ENCODE data around the gene TEX44.

TEX44 gene

GRCh38 chr2:231622963-231623362 is 30.3 kb downstream of the TEX44 start:
- Mint-ChIP-seq H3K27me3 (no peaks in the 10 kb centered on the region), H3K36me3 (no peaks in the 10 kb centered on the region), H3K4me1 (peaks cover 2% of the 10 kb centered on the region), H3K27ac (peak overlapping the region; percentile 50), H3K4me3 (no peak overlapping the region), H3K9me3 (no peaks in the 10 kb centered on the region)
- DNase-seq (ENCODE audit: low spot score in 2 of 2) (no peak), ATAC-seq (ENCODE audit: low read depth) (no peak)

GRCh38 chr2:231626449-231626848 is 33.8 kb downstream of the TEX44 start:
- Mint-ChIP-seq H3K4me1 (peaks cover 2% of the 10 kb centered on the region), H3K4me3 (no peak overlapping the region), H3K27ac (no peak overlapping the region), H3K27me3 (no peaks in the 10 kb centered on the region), H3K9me3 (no peaks in the 10 kb centered on the region), H3K36me3 (no peaks in the 10 kb centered on the region)
- no peak for ATAC-seq (ENCODE audit: low read depth)
- DNase-seq (ENCODE audit: low spot score in 2 of 2), result no peak

- no peaks in the 10 kb centered on the region for H3K36me3 Mint-ChIP-seq
- no peaks in the 10 kb centered on the region for H3K9me3 Mint-ChIP-seq
- no peak for ATAC-seq (ENCODE audit: low read depth)
- H3K27ac Mint-ChIP-seq, result no peak overlapping the region
- peaks cover 2% of the 10 kb centered on the region for H3K4me1 Mint-ChIP-seq
- H3K4me3 Mint-ChIP-seq, result no peak overlapping the region
- no peaks in the 10 kb centered on the region for H3K27me3 Mint-ChIP-seq
- no peak for DNase-seq (ENCODE audit: low spot score in 2 of 2)
Measured at GRCh38 chr2:231627384-231628120, 34.9 kb downstream of the TEX44 start.

- Mint-ChIP-seq H3K9me3 (no peaks in the 10 kb centered on the region), H3K4me1 (peaks cover 3% of the 10 kb centered on the region), H3K36me3 (no peaks in the 10 kb centered on the region), H3K27ac (no peak overlapping the region), H3K4me3 (no peak overlapping the region), H3K27me3 (no peaks in the 10 kb centered on the region)
- no peak for DNase-seq (ENCODE audit: low spot score in 2 of 2)
- ATAC-seq (ENCODE audit: low read depth), result no peak
Measured at GRCh38 chr2:231632559-231633142, 40.0 kb downstream of the TEX44 start.

- peak overlapping the region; percentile 2 for H3K27ac Mint-ChIP-seq
- no peak overlapping the region for H3K4me3 Mint-ChIP-seq
- ATAC-seq (ENCODE audit: low read depth) (no peak), DNase-seq (ENCODE audit: low spot score in 2 of 2) (no peak)
- H3K9me3 Mint-ChIP-seq, result no peaks in the 10 kb centered on the region
- no peaks in the 10 kb centered on the region for H3K36me3 Mint-ChIP-seq
- H3K4me1 Mint-ChIP-seq, result peaks cover 3% of the 10 kb centered on the region
- H3K27me3 Mint-ChIP-seq, result no peaks in the 10 kb centered on the region
Measured at GRCh38 chr2:231633241-231633976, 40.7 kb downstream of the TEX44 start.

DNA sequence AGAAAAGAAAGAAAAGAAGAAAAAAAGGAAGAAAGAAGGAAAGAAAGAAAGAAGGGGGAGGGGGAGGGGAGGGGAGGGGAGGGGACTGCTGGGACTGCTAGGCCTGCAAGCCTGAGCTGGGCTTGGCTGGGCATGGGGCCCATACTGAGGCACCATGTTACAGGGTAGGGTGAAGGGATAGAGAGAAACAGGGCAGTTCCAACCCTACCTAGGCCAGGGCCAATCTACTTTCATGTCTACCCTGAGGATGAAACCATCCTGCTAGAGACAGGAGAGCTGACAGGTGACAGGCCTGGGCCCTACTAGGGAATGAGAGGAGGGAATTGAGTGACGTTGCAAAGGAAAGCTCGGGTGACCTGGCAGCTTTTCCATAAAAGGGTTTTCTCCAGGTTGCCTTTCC is 41.7 kb downstream of the TEX44 start:
- Mint-ChIP-seq H3K4me1 (peaks cover 3% of the 10 kb centered on the region), H3K27me3 (no peaks in the 10 kb centered on the region), H3K9me3 (no peaks in the 10 kb centered on the region), H3K36me3 (no peaks in the 10 kb centered on the region), H3K4me3 (no peak overlapping the region), H3K27ac (no peak overlapping the region)
- DNase-seq (ENCODE audit: low spot score in 2 of 2) (no peak), ATAC-seq (ENCODE audit: low read depth) (no peak)

- no peak overlapping the region for H3K27ac Mint-ChIP-seq
- H3K9me3 Mint-ChIP-seq, result no peaks in the 10 kb centered on the region
- no peak for DNase-seq (ENCODE audit: low spot score in 2 of 2)
- no peaks in the 10 kb centered on the region for H3K27me3 Mint-ChIP-seq
- peaks cover 3% of the 10 kb centered on the region for H3K4me1 Mint-ChIP-seq
- no peaks in the 10 kb centered on the region for H3K36me3 Mint-ChIP-seq
- no peak for ATAC-seq (ENCODE audit: low read depth)
- no peak overlapping the region for H3K4me3 Mint-ChIP-seq
Measured at GRCh38 chr2:231634951-231635875, 42.5 kb downstream of the TEX44 start.

DNA sequence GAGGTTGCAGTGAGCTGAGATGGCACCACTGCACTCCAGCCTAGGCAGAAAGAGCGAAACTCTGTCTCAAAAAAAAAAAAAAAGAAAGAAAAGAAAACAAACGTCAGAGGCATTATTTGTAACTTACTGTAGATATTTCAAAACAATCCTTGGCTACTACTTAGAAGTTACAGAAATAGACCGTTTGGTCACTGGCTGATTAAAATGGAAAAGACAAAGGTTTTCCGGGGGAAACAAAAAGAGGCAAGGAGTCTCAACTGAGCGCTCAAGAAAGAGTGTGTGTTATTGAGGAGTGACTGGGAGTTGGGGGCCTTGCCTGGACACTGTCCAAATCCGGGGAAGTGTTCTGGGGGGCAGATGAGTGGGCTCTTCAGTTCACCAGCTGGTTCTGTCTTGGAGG is 47.6 kb downstream of the TEX44 start:
- Mint-ChIP-seq H3K27ac (no peak overlapping the region), H3K36me3 (no peaks in the 10 kb centered on the region), H3K4me1 (peaks cover 12% of the 10 kb centered on the region), H3K9me3 (no peaks in the 10 kb centered on the region), H3K4me3 (no peak overlapping the region), H3K27me3 (no peaks in the 10 kb centered on the region)
- DNase-seq (ENCODE audit: low spot score in 2 of 2) (no peak), ATAC-seq (ENCODE audit: low read depth) (no peak)

DNA sequence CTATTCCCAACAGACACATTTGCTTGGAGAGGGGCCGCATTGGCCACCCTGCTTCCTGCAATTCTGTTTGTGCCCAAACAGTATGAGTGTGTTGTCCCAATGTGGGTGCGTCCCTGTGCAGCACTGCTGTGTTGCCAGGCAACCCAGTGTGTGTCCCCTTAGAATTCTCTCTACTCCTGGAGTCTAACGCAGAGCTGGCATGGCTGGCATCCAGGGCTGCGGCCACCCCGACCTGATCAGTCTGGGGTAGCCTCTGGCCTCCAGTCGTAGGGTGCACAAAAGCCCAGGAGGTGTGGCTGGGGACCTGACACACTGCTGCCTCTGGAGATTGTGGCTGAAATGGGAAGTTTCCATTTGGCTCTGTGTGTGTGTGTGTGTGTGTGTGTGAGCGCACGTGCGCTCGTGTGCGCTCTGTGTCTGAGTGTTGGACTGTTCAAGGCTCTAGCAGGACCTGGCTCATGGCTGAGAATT is 48.0 kb downstream of the TEX44 start:
- Mint-ChIP-seq H3K4me3 (no peak overlapping the region), H3K9me3 (no peaks in the 10 kb centered on the region), H3K36me3 (no peaks in the 10 kb centered on the region), H3K4me1 (peaks cover 12% of the 10 kb centered on the region), H3K27me3 (no peaks in the 10 kb centered on the region), H3K27ac (peak overlapping the region; percentile 66)
- DNase-seq (ENCODE audit: low spot score in 2 of 2), result no peak
- ATAC-seq (ENCODE audit: low read depth), result peak; percentile 26

DNA sequence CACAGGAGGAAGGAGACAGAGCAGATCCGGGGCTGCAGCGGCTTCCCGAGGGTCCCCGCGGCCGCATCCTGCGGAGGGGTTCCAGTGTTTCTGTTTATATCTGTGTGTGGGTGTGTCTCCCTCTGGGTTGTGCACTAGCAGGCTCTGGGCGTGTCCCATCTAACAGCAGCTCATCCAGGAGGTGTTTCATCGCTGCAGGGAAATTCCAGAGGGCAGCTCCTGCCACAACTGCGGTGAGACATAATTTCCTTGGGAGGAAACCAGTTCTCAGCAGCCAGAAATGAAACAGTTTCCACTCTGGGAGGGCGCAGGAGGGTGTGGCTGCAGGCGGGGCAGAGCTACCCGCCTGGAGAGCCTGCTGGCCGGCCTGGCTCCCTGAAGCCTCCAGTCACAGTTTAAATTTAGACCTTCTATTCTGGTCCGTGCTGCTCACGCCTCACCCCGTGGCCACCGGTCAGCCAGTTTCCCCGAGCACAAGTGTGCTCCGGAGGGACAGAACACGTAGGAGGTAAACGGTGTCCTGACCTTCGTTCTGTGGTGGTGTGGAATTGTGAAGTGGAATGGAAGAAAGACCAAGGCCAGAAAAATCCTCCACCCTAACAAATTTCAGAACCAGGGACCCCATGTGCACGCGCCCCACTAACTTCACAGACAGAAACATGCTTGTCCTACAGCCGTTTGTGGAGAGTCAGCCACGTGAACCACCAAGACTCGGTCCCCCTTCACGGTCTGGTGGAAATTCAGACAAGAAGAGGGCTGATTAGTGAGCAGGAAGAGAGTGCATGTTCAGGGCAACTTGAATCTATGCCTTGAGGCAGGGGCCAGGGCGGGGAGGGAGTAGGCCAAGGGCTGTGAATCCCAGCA is 50.2 kb downstream of the TEX44 start:
- H3K27ac Mint-ChIP-seq, result peak overlapping the region; percentile 77
- H3K36me3 Mint-ChIP-seq, result no peaks in the 10 kb centered on the region

GRCh38 chr2:231643495-231643888 is 50.8 kb downstream of the TEX44 start:
- ATAC-seq (ENCODE audit: low read depth) (no peak), DNase-seq (ENCODE audit: low spot score in 2 of 2) (no peak)
- no peak overlapping the region for H3K4me3 Mint-ChIP-seq
- H3K9me3 Mint-ChIP-seq, result no peaks in the 10 kb centered on the region
- no peaks in the 10 kb centered on the region for H3K36me3 Mint-ChIP-seq
- peaks cover 13% of the 10 kb centered on the region for H3K4me1 Mint-ChIP-seq
- H3K27me3 Mint-ChIP-seq, result no peaks in the 10 kb centered on the region
- H3K27ac Mint-ChIP-seq, result peak overlapping the region; percentile 77

More for the DNA sequence above, 50.2 kb downstream of the TEX44 start:
- Mint-ChIP-seq H3K4me3 (peak overlapping the region; percentile 78), H3K4me1 (peaks cover 12% of the 10 kb centered on the region), H3K27me3 (no peaks in the 10 kb centered on the region), H3K9me3 (no peaks in the 10 kb centered on the region)
- peak; percentile 70 for ATAC-seq (ENCODE audit: low read depth)
- DNase-seq (ENCODE audit: low spot score in 2 of 2), result peak in 1 of 2 donors; percentile 27

Data from memory B cell (primary cell).